Kidney glomerular epithelial cell (primary cell): ENCODE measurements around the gene AXL.
A peak's percentile ranks its signal among the peaks of the same experiment; 100 is the strongest.
"Not testable (repeated sequence)": the region's sequence is repeated elsewhere in the genome, so short reads cannot be mapped to it uniquely, and the experiment has no call there.

Experiments used
- DNase-seq: peaks from one replicate; lab custom pipeline; 2025; lab: John Stamatoyannopoulos, UW

Gene AXL

DNA sequence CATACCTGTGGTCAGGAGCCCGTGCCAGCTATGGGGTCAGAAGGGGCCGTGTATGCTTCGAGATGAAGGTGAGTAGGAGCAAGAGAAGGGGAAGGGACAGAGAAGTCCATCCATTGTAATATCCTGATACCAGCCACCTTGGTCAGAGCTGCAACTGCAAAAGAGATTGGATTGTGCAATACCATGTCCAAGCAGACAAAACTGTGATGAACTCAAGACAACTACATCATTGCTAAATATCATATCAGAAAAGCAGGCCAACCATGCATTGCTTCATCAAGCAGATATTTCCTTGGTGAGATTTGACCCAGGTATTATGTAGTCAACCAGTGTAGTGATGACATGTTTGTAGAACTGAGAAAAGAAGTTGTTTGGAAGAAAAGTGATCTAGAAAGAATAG lies 57.2 kb downstream of the AXL start:
- no peak for DNase-seq

- DNase-seq = no peak
Measured at GRCh38 chr19:41278478-41278877, 59.5 kb downstream of the AXL start.

DNA sequence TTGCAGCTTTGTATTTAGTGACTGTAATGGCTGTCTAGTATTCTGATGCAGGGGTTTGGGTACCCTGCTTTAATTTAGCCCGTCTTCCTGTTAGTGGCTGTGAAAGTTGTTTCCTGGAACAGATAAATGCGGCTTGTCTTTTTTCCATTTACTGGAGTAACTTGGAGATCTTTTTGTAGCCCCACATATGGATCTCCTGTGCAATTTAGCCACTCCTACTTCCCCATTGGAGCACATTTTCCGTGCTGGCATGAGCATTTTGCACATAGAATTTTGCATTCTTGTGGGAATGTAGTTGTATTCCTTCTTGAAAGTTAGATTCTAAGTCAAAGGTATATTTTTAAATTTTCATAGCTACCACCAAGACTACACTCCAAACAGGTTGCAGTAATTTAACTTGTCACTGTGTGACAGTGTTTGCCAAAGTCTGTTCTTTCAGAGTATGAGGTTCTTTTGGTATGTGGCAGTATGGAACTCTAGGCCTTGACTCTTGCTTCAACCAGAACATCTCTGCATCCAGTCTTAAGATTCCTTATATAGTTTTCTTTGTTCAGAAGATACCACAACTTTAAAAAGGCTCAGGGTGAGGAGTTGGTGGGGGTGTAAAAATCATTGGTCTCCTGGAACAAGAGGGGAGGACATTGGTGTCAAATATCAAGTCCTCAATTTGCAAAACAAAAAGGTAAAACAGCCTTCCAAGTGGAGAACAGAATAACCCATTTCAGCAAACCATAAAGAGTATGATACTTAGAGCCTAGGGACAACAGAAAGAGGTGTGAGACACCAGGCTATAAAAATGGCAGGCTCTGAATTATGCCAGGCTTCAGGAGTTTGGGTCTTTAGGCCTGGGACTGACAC lies 69.9 kb downstream of the AXL start:
- DNase-seq = no peak

DNA sequence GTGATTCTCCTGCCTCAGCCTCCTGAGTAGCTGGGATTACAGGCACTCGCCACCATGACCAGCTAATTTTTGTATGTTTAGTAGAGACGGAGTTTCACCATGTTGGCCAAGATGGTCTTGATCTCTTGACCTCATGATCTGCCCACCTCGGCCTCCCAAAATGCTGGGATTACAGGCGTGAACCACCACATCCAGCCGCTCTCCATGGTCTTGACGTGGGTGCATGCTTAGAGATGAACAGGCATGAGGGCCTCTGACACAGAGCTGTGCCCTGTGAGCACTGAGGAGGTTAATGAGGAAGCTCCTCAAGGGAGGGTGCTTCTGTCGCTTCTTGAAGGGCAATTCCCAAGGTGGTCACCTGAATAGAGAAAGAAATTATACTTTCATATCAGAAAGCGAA lies 70.8 kb downstream of the AXL start:
- DNase-seq = not testable (repeated sequence)

- no peak for DNase-seq
Measured at GRCh38 chr19:41294393-41294792, 75.4 kb downstream of the AXL start.

DNA sequence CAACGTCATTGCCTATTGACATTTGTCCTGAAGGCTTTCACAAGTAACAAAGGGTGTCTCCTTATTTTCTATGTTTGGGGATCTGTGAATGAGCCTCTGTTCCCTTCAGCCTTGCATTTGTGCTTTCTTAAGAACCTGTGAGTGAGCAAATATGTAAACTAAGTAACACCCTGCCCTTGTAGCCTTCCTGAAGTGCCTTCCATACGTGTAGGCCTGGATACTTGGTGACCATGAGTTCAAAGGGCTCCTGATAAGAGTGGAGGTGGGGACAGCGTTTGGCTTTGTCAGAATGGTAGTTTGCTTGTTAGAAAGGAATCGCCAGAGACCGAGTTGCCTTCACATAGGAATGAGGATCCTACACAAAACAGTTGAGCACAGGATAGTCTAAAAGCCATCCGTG lies 76.5 kb downstream of the AXL start:
- DNase-seq = no peak

GRCh38 chr19:41296433-41296871 lies 77.4 kb downstream of the AXL start:
- peak; percentile 2 for DNase-seq

- DNase-seq = no peak
Measured at GRCh38 chr19:41297628-41298347, 78.8 kb downstream of the AXL start.

DNA sequence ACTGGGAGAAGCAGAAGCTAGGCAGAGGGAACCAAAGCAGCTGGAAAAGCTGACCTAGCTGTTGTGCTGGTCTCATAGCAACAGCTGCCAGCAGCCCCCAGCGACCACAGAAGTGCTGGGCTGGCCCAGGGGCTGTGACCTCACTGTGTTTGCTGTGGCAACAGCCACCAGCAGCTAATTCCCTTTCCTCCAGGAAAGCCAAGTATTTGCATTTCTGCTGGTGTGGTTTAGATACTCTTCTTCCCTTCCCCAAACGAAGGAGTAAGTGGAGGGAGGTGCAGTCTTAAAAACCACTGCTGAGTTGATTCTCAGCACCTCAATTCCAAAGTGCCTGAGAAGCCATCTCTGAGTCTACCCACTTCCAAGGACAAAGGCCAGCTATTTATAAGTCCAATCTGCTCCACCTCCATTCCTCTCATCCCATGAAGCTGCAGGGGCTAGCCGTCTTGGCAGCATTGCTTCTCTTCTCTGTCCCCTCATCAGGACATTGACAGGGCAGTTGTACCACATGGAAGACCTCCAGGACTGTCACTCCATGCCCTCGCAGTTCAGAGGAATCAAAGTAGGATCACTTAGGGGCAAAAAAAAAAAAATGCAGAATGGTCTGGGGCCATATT lies 79.4 kb downstream of the AXL start:
- DNase-seq = no peak

DNA sequence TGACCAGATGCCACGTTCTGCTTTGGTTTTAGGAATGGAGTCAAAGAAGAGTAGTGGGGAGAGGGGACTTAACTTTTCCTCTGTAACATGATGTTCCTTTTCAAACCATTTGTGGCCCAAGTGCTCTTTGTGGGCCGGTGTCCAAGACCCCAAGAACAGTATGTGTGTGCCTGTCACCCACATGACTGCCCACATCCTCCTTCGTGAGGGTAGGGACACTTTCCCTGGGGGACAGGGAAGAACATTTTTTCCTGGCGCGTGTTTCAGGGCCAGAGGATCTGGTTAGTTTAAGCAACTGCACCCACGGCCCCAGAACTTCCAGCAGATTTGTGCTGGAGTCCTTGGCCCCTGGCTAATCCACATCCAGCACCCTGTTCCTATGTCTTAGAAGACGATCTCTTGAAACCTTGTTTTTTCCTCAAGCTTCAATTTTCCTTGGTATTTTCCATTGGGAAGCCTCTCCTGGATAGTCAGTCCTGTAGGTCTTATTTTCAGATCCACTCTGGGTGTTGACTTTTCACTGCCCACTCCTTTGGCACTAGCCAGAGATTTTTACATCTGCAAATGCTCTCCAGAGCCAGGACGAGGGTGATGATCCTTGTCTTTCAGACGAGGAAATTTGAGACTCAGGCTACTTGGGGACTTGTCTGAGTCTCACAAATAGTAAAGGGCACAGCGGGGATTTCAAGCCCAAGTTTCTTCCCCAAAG lies 80.2 kb downstream of the AXL start:
- DNase-seq = no peak

DNA sequence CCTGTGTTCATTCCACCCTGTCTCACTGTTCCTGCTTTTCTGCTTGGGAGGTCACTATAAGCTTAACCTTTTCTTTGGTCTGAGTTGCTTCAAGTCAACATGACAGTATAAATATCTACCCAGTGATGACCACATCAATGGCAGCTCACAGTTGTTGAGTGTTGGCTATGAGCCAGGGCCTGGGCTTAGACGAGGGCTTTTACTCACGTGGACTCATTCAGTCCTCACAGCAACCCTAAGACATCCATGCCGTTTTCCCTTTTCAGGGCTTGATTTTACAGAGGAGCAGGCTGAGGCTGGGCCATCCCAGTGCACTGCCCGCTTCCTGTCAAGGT lies 80.7 kb downstream of the AXL start:
- no peak for DNase-seq

GRCh38 chr19:41300555-41300954 lies 81.5 kb downstream of the AXL start:
- no peak for DNase-seq

DNA sequence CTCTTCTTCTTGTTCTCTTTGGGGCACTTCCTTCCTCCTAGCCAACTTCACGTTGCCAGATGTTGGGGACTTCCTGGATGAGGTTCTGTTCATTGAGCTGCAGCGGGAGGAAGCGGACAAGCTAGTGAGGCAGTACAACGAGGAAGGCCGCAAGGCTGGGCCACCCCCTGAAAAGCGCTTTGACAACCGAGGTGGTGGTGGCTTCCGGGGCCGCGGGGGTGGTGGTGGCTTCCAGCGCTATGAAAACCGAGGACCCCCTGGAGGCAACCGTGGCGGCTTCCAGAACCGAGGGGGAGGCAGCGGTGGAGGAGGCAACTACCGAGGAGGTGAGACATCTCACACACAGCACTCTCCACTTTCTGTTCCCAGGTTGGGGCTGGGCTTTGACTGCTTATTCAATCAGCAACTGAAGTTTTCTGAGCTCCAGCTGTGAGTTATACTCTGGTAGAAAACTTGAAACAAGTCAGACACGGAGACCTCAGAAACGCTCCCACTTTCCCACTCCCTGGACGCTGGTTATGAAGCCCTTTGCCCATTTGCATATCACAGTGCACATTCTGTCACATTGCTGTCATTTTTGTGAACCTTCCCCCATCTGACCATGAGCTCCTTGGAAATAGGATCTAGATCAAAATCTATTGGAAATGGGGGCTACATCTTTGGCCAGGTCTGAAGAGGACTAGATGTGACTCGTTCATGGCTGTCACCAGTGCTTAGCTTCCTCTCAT lies 83.8 kb downstream of the AXL start:
- DNase-seq = no peak

DNA sequence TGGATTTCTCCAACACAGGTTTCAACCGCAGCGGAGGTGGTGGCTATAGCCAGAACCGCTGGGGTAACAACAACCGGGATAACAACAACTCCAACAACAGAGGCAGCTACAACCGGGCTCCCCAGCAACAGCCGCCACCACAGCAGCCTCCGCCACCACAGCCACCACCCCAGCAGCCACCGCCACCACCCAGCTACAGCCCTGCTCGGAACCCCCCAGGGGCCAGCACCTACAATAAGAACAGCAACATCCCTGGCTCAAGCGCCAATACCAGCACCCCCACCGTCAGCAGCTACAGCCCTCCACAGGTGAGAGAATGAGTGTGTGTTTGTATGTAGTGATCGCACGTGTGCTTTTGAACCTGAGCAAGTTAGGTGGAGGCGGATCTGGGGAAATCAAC lies 84.9 kb downstream of the AXL start:
- no peak for DNase-seq

DNA sequence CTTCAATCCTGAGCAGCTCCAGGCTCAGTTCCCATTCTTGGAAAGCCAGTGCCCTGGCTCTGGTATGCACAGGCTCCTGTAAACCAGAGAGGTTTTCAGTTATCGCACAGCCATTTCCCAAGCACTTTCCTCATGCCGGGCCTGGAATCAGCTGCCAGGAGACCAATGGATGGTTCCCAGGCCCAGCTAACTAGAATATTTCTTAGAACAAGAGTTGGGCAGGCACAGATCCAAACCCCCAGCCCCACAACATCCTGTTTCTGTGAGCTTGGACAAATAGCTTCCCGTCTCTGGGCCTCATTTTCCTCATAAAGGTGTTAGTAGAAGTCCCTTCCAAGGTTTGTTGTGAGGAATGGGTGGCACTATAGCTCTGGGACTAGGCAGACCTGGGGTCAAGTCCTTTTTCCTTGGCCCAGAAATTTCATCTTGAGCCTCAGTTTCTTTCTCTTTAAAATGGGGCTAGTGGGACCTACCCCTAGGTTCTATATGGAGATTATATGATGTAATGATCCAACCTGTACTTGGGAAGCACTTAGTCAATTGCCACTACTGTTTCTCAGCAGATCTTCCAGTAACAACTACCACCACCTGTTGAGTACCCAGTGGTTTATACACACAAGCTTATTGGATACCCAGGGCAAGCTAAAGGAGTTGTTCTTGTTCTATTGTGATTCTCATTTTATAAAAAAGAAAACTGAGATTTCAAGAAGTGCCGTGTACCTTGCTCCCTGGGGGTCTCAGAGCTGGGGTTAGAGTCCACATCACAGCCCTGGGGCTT lies 85.9 kb downstream of the AXL start:
- no peak for DNase-seq

- no peak for DNase-seq
Measured at GRCh38 chr19:41305927-41306793, 87.1 kb downstream of the AXL start.

GRCh38 chr19:41307090-41307875 lies 88.3 kb downstream of the AXL start:
- no peak for DNase-seq

DNA sequence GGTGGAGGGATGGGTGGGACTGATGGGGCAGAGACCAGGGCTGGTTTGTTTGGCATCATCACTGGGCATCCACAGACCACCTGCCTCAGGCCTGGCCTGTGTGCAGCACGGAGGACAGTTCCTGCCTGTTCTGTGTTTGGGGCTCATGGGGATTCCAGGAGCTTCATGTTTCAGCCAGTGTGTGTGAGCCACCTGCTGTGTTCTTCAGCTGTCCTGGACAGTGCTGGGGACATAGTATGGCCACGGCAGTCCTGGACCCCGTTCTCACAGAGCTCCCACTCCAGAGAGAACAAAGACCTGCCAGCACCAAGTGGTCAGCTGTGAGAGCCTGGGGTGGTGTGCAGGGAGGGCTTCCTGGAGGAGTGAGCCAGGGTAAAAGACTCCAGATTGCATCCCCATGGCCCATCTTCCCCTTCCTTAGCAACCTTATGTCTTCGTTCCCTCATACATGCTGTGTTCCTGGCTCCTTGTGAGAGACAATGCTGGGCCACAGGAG lies 89.0 kb downstream of the AXL start:
- DNase-seq = no peak
